B cell (primary cell): ENCODE results near the gene SHROOM2. TPM values are rescaled to one million over a fixed set of nuclear protein-coding genes. Genes with fewer than 3 reads are reported as not detected.

Experiments
- ATAC-seq: fragments of 200-7000 bp; cut with Tn5 transposase; one replicate; pipeline ENCODE4 v1.10.0; 2021; ENCODE audit warnings: low read depth, mild to moderate bottlenecking, moderate number of reproducible peaks, moderate library complexity
- CTCF ChIA-PET: fragments of 350-600 bp; sonication (Branson Sonifier 250); formaldehyde crosslinking; loops from one replicate; lab custom pipeline; 2021; ENCODE audit warnings: antibody characterized with exemption, inconsistent platforms; lab: Charles Lee
- POLR2A ChIA-PET: fragments of 350-600 bp; sonication (Branson Sonifier 250); formaldehyde crosslinking; loops from one replicate; lab custom pipeline; 2021; ENCODE audit warnings: antibody characterized with exemption; lab: Charles Lee
- DNase-seq: peaks from one replicate; pipeline ENCODE4 v3.0.0; 2013
- H2AFZ ChIP-seq: 2 replicates; pipeline ENCODE4 v1.6.1; 2012; ENCODE audit warnings: mild to moderate bottlenecking, low read depth, low read length; ENCODE audit not compliant: insufficient read depth, poor library complexity, severe bottlenecking
- H3K27ac ChIP-seq, 2 donors: 1 replicate in 1 of 2; 2 replicates in 1 of 2; pipeline ENCODE4 v1.5.1; 2012 to 2013; ENCODE audit warnings: low read length in 2 of 2, mild to moderate bottlenecking in 2 of 2, moderate library complexity in 1 of 2
- H3K27me3 ChIP-seq, 4 experiments: fragments of 200-600 bp in 1 of 4; sonication (generic) in 1 of 4; replicated peaks in 1 of 4; 1 replicate in 2 of 4; 2 replicates in 2 of 4; pipeline versions ENCODE4 v1.6.1 to v1.7.0; 2013 to 2016; ENCODE audit warnings: low read length in 3 of 4, mild to moderate bottlenecking in 2 of 4, mixed read lengths in 1 of 4, moderate library complexity in 1 of 4; ENCODE audit not compliant: insufficient read depth in 4 of 4, control insufficient read depth in 3 of 4; ENCODE audit errors: control extremely low read depth in 1 of 4
- H3K36me3 ChIP-seq, 2 experiments: replicated peaks in 1 of 2; 1 replicate in 1 of 2; 2 replicates in 1 of 2; pipeline versions ENCODE4 v1.6.1 to v1.7.1; 2013; ENCODE audit warnings: low read length in 1 of 2; ENCODE audit not compliant: insufficient read depth in 2 of 2, control insufficient read depth in 1 of 2; ENCODE audit errors: control extremely low read depth in 1 of 2, extremely low read depth in 1 of 2
- H3K4me1 ChIP-seq, 2 donors: fragments of 200-600 bp in 1 of 2; sonication (generic) in 1 of 2; 1 replicate in 1 of 2; 2 replicates in 1 of 2; pipeline versions ENCODE4 v1.5.1 to v1.6.1; 2013 to 2017; ENCODE audit warnings: low read length in 2 of 2; ENCODE audit not compliant: control insufficient read depth in 2 of 2, insufficient read depth in 2 of 2
- H3K4me2 ChIP-seq: replicated peaks from 2 replicates; pipeline ENCODE3; 2012; ENCODE audit warnings: mild to moderate bottlenecking, low read depth, low read length; ENCODE audit not compliant: poor library complexity, severe bottlenecking
- H3K4me3 ChIP-seq, 5 experiments: fragments of 200-600 bp in 1 of 5; sonication (generic) in 1 of 5; 1 replicate in 3 of 5; 2 replicates in 2 of 5; pipeline versions ENCODE4 v1.5.1 to v1.7.0; 2011 to 2016; ENCODE audit warnings: low read length in 4 of 5, mild to moderate bottlenecking in 4 of 5, low read depth in 2 of 5, control low read depth in 1 of 5, moderate library complexity in 1 of 5; ENCODE audit not compliant: insufficient read depth in 1 of 5; ENCODE audit errors: control extremely low read depth in 1 of 5, extremely low read depth in 1 of 5
- H3K79me2 ChIP-seq: fragments of 200-600 bp; sonication (generic); one replicate; pipeline ENCODE4 v1.6.0; 2016; ENCODE audit warnings: low read length; ENCODE audit not compliant: control insufficient read depth, insufficient read depth
- H3K9ac ChIP-seq: fragments of 200-600 bp; sonication (generic); 2 replicates; pipeline ENCODE4 v1.6.1; 2017; ENCODE audit warnings: mild to moderate bottlenecking, low read length, moderate library complexity
- H3K9me3 ChIP-seq, 3 donors: one replicate each; pipeline versions ENCODE4 v1.6.1 to v1.7.1; 2013; ENCODE audit warnings: low read length in 2 of 3; ENCODE audit not compliant: control insufficient read depth in 2 of 3, insufficient read depth in 1 of 3; ENCODE audit errors: control extremely low read depth in 1 of 3
- H4K20me1 ChIP-seq: 2 replicates; pipeline ENCODE4 v1.6.0; 2012; ENCODE audit warnings: mild to moderate bottlenecking, low read length; ENCODE audit not compliant: insufficient read depth, control insufficient read depth, poor library complexity, severe bottlenecking
- H3K27ac Mint-ChIP-seq: one replicate; pipeline ENCODE4 v1.8.0; 2021; ENCODE audit warnings: mixed read lengths
- H3K27me3 Mint-ChIP-seq: one replicate; pipeline ENCODE4 v1.8.0; 2021; ENCODE audit warnings: mixed read lengths
- H3K4me1 Mint-ChIP-seq: one replicate; pipeline ENCODE4 v1.8.0; 2021; ENCODE audit warnings: mixed read lengths
- H3K4me3 Mint-ChIP-seq: one replicate; pipeline ENCODE4 v1.8.0; 2021; ENCODE audit warnings: mixed read lengths
- H3K9me3 Mint-ChIP-seq: one replicate; pipeline ENCODE4 v1.8.0; 2022; ENCODE audit warnings: mixed read lengths; ENCODE audit not compliant: insufficient read depth
- EZH2 ChIP-seq: IDR thresholded peaks from 2 replicates; pipeline ENCODE4 v1.6.1; 2012; ENCODE audit warnings: borderline replicate concordance, low read depth, mild to moderate bottlenecking, moderate library complexity, low read length; ENCODE audit not compliant: insufficient read depth, poor library complexity, severe bottlenecking
- WGBS: methylation state at CpG from one replicate; pipeline ENCODE4 v1.1.5; 2013; ENCODE audit warnings: missing lambda C conversion rate; ENCODE audit not compliant: insufficient coverage; 5-methylcytosine and 5-hydroxymethylcytosine counted together
- intact Hi-C: fragments of 100-400 bp; cut with micrococcal nuclease; formaldehyde crosslinking; loops from one replicate; pipeline ENCODE4 v1.10.0; 2022
- polyA plus RNA-seq: library from polyadenylated mRNA; depleted of rRNA; stranded (reverse); fragments of >200 nt; gene quantifications from 2 replicates; pipeline ENCODE4 v1.2.3, GENCODE V29; 2012
- total RNA-seq, 2 donors: library from RNA; stranded (reverse); fragments of 120-200 nt in 1 of 2; gene quantifications; 1 replicate in 1 of 2; 2 replicates in 1 of 2; pipeline versions ENCODE4 v1.2.3 to v1.2.4, GENCODE V29; 2013 to 2022
- TF ChIP-seq, protein P1 (sequence below): fragments of 200-600 bp; IDR thresholded peaks from one replicate; pipeline ENCODE4 v1.8.0; 2022; ENCODE audit warnings: antibody characterized with exemption, mild to moderate bottlenecking

The SHROOM2 gene
- total and polyA plus RNA-seq, 2 donors (not counting 1 experiment from before 2014, with no cell fraction given), result not detected

DNA sequence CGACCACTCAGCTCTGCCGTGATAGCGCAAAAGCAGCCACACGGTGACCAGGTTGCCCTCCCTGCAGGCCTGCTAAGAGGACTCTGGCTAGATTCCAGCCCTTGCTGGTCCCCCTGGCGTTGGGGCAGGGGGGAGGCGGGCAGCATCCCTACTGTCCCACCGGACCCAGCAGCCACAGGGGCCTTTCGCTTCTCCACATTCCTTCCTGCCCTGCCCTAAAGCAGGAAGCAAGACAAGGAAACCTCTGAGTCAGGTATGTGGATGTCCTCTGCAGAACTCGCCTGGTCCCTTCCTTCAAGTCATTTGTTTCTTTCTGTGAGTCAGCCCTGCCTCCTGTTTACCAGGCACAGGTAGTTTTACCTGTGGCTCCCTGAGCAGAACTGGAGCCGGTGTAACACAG lies 120.7 kb downstream of the SHROOM2 start:
- no peak overlapping the region for H3K4me3 Mint-ChIP-seq
- H3K4me2 ChIP-seq, result no peak overlapping the region

DNA sequence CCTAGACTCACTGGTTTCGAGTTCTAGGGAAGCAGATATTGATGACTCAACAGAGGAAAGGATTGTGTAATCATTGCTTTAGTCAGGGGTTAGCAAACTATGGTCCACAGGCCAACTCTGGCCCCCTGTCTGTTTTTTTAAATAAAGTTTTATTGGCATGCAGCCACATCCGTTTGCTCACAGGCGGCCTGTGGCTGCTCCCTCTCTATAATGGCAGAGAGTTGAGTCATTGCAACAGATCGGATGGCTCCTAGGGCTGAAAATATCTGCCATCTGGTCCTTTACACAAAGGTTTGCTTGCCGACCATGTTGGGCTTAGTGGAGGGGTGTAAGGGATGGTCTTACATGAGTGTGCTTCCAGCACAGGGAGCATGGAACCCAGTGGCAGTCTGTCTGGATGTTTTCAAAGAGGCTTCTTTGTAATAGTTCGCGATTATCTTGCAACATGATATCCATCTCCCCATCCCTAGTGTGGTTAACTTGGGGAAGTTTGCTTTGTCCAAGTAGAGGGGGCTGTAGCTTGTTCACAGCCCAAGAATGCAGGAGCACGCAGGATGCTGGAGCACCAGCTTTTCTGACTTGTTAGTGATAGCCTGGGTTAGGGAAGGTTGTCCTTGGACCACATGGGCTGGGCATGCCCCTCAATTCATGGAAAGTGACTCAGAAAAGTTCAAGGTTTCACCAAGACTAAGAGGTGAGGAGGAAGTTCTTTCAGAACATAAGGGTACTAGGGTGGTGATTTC lies 121.6 kb downstream of the SHROOM2 start:
- Histone ChIP-seq H4K20me1 (no peaks in the 10 kb centered on the region), H3K4me3 (no peak overlapping the region), H3K79me2 (no peaks in the 10 kb centered on the region), H3K4me2 (no peak overlapping the region), H2AFZ (no peak overlapping the region), H3K9ac (no peak overlapping the region), H3K4me1 (no peaks in the 10 kb centered on the region), H3K36me3 (no peaks in the 10 kb centered on the region), H3K27me3 (no peaks in the 10 kb centered on the region), H3K9me3 (no peaks in the 10 kb centered on the region), H3K27ac (no peak overlapping the region)
- Mint-ChIP-seq H3K4me1 (peaks cover 5% of the 10 kb centered on the region), H3K9me3 (no peaks in the 10 kb centered on the region), H3K27me3 (peaks cover 16% of the 10 kb centered on the region), H3K27ac (no peak overlapping the region), H3K4me3 (no peak overlapping the region)
- no CpG with 5 or more reads among the region's 8 CpGs for WGBS
- no peak for TF ChIP-seq EZH2
- TF ChIP-seq, protein P1, sequence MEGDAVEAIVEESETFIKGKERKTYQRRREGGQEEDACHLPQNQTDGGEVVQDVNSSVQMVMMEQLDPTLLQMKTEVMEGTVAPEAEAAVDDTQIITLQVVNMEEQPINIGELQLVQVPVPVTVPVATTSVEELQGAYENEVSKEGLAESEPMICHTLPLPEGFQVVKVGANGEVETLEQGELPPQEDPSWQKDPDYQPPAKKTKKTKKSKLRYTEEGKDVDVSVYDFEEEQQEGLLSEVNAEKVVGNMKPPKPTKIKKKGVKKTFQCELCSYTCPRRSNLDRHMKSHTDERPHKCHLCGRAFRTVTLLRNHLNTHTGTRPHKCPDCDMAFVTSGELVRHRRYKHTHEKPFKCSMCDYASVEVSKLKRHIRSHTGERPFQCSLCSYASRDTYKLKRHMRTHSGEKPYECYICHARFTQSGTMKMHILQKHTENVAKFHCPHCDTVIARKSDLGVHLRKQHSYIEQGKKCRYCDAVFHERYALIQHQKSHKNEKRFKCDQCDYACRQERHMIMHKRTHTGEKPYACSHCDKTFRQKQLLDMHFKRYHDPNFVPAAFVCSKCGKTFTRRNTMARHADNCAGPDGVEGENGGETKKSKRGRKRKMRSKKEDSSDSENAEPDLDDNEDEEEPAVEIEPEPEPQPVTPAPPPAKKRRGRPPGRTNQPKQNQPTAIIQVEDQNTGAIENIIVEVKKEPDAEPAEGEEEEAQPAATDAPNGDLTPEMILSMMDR, result no peak
- ATAC-seq (no peak), DNase-seq (no peak)
- POLR2A ChIA-PET, result no interaction called here
- intact Hi-C loops, result no loop called here
- CTCF ChIA-PET, result no interaction called here

More for the DNA sequence above, 120.7 kb downstream of the SHROOM2 start:
- H4K20me1 ChIP-seq, result no peaks in the 10 kb centered on the region
- ChIA-PET POLR2A (no interaction called here), CTCF (no interaction called here)
- no peak overlapping the region for H3K27ac ChIP-seq
- H3K27me3 ChIP-seq, result no peaks in the 10 kb centered on the region
- DNase-seq (no peak), ATAC-seq (no peak)
- TF ChIP-seq EZH2, result no peak
- TF ChIP-seq, protein P1, result no peak
- 85% methylated on average over 5 of the region's 10 CpGs for WGBS
- H2AFZ ChIP-seq, result no peak overlapping the region
- H3K4me1 Mint-ChIP-seq, result no peaks in the 10 kb centered on the region
- H3K79me2 ChIP-seq, result no peaks in the 10 kb centered on the region
- intact Hi-C loops, result no loop called here
- H3K36me3 ChIP-seq, result no peaks in the 10 kb centered on the region
- no peak overlapping the region for H3K9ac ChIP-seq
- H3K4me3 ChIP-seq, result no peak overlapping the region
- H3K4me1 ChIP-seq, result no peaks in the 10 kb centered on the region
- H3K27ac Mint-ChIP-seq, result no peak overlapping the region
- no peaks in the 10 kb centered on the region for H3K9me3 ChIP-seq
- H3K9me3 Mint-ChIP-seq, result no peaks in the 10 kb centered on the region
- H3K27me3 Mint-ChIP-seq, result peaks cover 16% of the 10 kb centered on the region
